Dendritic cell treated with granulocyte-macrophage colony-stimulating factor and Interleukin-4, amounts not matched to agents 40 ng/mL and 50 ng/mL, for 4 days (primary cell): ENCODE data around the gene KCTD11.
"Not testable (repeated sequence)": the region's sequence is repeated elsewhere in the genome, so short reads cannot be mapped to it uniquely, and the experiment has no call there.

Source experiments
- H3K27ac Mint-ChIP-seq: one replicate; pipeline ENCODE4 v1.8.0; 2022; ENCODE audit warnings: mild to moderate bottlenecking, mixed read lengths
- H3K27me3 Mint-ChIP-seq: one replicate; pipeline ENCODE4 v1.8.0; 2022; ENCODE audit warnings: mild to moderate bottlenecking, mixed read lengths
- H3K36me3 Mint-ChIP-seq: one replicate; pipeline ENCODE4 v1.8.0; 2022; ENCODE audit warnings: low read depth, mixed read lengths
- H3K4me1 Mint-ChIP-seq: one replicate; pipeline ENCODE4 v1.8.0; 2022; ENCODE audit warnings: low read depth, mixed read lengths
- H3K4me3 Mint-ChIP-seq: one replicate; pipeline ENCODE4 v1.8.0; 2022; ENCODE audit warnings: mild to moderate bottlenecking, moderate library complexity, mixed read lengths
- H3K9me3 Mint-ChIP-seq: one replicate; pipeline ENCODE4 v1.8.0; 2022; ENCODE audit warnings: mixed read lengths
- intact Hi-C: fragments of 100-400 bp; cut with micrococcal nuclease; formaldehyde crosslinking; loops from one replicate; pipeline ENCODE4 v1.15.0; 2022

KCTD11 gene

DNA sequence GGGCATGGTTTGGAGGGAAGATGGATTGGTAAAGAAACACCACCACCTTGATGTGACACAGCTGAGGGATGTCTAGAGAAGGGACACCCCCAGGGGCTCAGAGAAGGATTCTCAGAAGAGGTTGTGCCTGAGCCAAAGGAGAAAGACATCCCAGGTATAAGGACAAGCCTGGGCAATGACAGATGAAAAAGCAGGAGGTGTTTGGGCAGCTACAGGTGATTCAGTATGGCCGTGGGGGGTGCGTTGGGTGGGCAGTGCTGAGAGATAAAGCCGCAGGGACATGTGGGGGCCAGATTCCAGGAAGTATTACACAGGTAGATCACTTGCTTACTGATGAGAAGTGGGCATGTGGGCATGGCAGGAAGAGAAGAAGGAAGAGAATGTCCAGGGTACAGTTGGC, 9.9 kb downstream of the KCTD11 start:
- H3K4me3 Mint-ChIP-seq, result no peak overlapping the region
- intact Hi-C loops, result no loop called here
- H3K36me3 Mint-ChIP-seq, result no peaks in the 10 kb centered on the region
- no peaks in the 10 kb centered on the region for H3K4me1 Mint-ChIP-seq
- no peak overlapping the region for H3K27ac Mint-ChIP-seq
- no peaks in the 10 kb centered on the region for H3K9me3 Mint-ChIP-seq
- H3K27me3 Mint-ChIP-seq, result peaks cover 4% of the 10 kb centered on the region

GRCh38 chr17:7363311-7363710, 11.3 kb downstream of the KCTD11 start:
- intact Hi-C loops, result no loop called here
- Mint-ChIP-seq H3K4me3 (no peak overlapping the region), H3K9me3 (no peaks in the 10 kb centered on the region), H3K27ac (no peak overlapping the region), H3K4me1 (no peaks in the 10 kb centered on the region), H3K36me3 (no peaks in the 10 kb centered on the region), H3K27me3 (peaks cover 2% of the 10 kb centered on the region)

GRCh38 chr17:7365963-7366362, 14.0 kb downstream of the KCTD11 start:
- H3K27me3 Mint-ChIP-seq, result peaks cover 13% of the 10 kb centered on the region
- H3K4me1 Mint-ChIP-seq, intact Hi-C loops, H3K27ac Mint-ChIP-seq, H3K36me3 Mint-ChIP-seq, H3K9me3 Mint-ChIP-seq, H3K4me3 Mint-ChIP-seq: not testable (repeated sequence)

GRCh38 chr17:7367083-7367482, 15.1 kb downstream of the KCTD11 start:
- H3K4me3 Mint-ChIP-seq, result no peak overlapping the region
- no peaks in the 10 kb centered on the region for H3K9me3 Mint-ChIP-seq
- no peak overlapping the region for H3K27ac Mint-ChIP-seq
- H3K27me3 Mint-ChIP-seq, result peaks cover 15% of the 10 kb centered on the region
- H3K4me1 Mint-ChIP-seq, result no peaks in the 10 kb centered on the region
- intact Hi-C loops, result no loop called here
- H3K36me3 Mint-ChIP-seq, result no peaks in the 10 kb centered on the region

DNA sequence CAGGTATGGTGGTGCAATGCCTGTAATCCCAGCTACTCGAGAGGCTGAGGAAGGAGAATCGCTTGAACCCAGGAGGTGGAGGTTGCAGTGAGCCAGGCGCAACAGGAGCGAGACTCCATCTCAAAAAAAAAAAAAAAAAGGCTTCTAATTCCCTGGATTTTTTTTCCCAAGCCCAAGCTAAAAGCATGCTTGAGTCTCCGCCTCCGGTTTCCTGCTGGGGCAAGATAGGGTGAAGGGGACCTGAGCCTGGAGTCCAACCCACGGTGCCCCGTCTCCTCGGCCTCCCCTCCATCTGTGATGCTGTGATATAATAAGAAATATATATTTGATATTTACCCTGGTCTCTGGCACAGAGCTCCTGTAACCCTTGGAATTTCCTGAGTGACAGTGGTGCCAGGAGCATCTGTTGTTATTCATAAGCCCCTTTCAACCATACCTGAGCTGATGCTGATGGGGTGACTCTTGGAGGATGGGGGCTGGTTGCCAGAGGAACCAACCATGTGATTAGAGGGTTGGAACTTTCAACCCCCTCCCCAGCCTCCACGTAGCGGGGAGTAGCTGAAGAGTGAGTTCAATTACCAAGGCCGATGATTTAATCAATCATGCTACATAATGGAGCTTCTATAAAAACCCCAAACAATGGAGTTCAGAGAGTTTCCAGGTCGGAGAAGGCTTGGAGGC, 16.1 kb downstream of the KCTD11 start:
- no peaks in the 10 kb centered on the region for H3K4me1 Mint-ChIP-seq
- no peaks in the 10 kb centered on the region for H3K9me3 Mint-ChIP-seq
- intact Hi-C loops, result no loop called here
- no peaks in the 10 kb centered on the region for H3K36me3 Mint-ChIP-seq
- H3K4me3 Mint-ChIP-seq, result no peak overlapping the region
- peaks cover 19% of the 10 kb centered on the region for H3K27me3 Mint-ChIP-seq
- H3K27ac Mint-ChIP-seq, result no peak overlapping the region

GRCh38 chr17:7368599-7368994, 16.6 kb downstream of the KCTD11 start:
- H3K27ac Mint-ChIP-seq, H3K4me3 Mint-ChIP-seq, intact Hi-C loops, H3K4me1 Mint-ChIP-seq, H3K9me3 Mint-ChIP-seq, H3K36me3 Mint-ChIP-seq: not testable (repeated sequence)
- peaks cover 19% of the 10 kb centered on the region for H3K27me3 Mint-ChIP-seq

GRCh38 chr17:7369825-7370224, 17.9 kb downstream of the KCTD11 start:
- no peaks in the 10 kb centered on the region for H3K9me3 Mint-ChIP-seq
- H3K4me1 Mint-ChIP-seq, result no peaks in the 10 kb centered on the region
- no peaks in the 10 kb centered on the region for H3K36me3 Mint-ChIP-seq
- intact Hi-C loops, result no loop called here
- H3K4me3 Mint-ChIP-seq, result no peak overlapping the region
- peaks cover 19% of the 10 kb centered on the region for H3K27me3 Mint-ChIP-seq
- no peak overlapping the region for H3K27ac Mint-ChIP-seq

DNA sequence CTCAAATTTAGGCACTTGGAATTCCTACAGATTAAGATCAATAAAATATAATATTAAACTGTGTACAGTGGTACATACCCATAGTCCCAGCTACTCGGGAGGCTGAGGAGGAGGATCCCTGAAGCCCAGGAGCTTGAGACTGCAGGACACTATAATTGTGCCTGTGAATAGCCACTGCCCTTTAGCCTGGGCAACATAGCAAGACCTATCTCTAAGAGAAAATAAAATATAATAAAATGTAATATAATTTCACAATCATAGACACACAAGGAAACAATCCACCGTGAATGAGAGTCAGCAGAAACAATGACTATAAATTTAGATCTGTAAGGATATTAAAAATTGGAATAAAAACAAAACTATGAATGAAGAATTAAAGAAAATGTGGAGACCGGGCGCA, 18.9 kb downstream of the KCTD11 start:
- Mint-ChIP-seq H3K4me3 (no peak overlapping the region), H3K27me3 (peaks cover 19% of the 10 kb centered on the region), H3K36me3 (no peaks in the 10 kb centered on the region), H3K9me3 (no peaks in the 10 kb centered on the region), H3K27ac (no peak overlapping the region), H3K4me1 (no peaks in the 10 kb centered on the region)
- intact Hi-C loops, result no loop called here

DNA sequence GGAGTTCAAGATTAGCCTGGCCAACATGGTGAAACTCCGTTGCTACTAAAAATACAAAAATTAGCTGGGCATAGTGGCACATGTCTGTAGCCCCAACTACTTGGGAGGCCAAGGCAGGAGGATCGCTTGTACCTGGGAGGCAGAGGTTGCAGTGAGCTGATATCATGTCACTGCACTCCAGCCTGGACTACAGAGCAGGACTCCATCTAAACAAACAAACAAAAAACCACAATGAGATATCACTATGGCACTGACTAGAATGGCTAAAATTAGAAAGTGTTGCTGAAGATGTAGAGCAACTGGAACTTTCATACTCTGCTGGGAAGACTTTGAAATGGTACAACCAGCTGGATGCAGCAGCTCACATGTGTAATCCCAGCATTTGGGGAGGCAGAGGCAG, 22.4 kb downstream of the KCTD11 start:
- Mint-ChIP-seq H3K27ac (no peak overlapping the region), H3K4me3 (no peak overlapping the region)

GRCh38 chr17:7379134-7379533, 27.2 kb downstream of the KCTD11 start:
- H3K36me3 Mint-ChIP-seq, result no peaks in the 10 kb centered on the region
- H3K27me3 Mint-ChIP-seq, result peaks cover 66% of the 10 kb centered on the region
- peaks cover 16% of the 10 kb centered on the region for H3K4me1 Mint-ChIP-seq
- H3K27ac Mint-ChIP-seq, result no peak overlapping the region
- peaks cover 10% of the 10 kb centered on the region for H3K9me3 Mint-ChIP-seq
- H3K4me3 Mint-ChIP-seq, result no peak overlapping the region
- intact Hi-C loops, result no loop called here

More for the DNA sequence above, 22.4 kb downstream of the KCTD11 start:
- no peaks in the 10 kb centered on the region for H3K36me3 Mint-ChIP-seq
- no peaks in the 10 kb centered on the region for H3K4me1 Mint-ChIP-seq
- H3K9me3 Mint-ChIP-seq, result peaks cover 7% of the 10 kb centered on the region
- intact Hi-C loops, result no loop called here
- peaks cover 33% of the 10 kb centered on the region for H3K27me3 Mint-ChIP-seq

GRCh38 chr17:7380321-7380720, 28.4 kb downstream of the KCTD11 start:
- Mint-ChIP-seq H3K4me3 (peak overlapping the region; percentile 37), H3K9me3 (peaks cover 10% of the 10 kb centered on the region), H3K27me3 (peaks cover 78% of the 10 kb centered on the region), H3K4me1 (peaks cover 23% of the 10 kb centered on the region), H3K36me3 (no peaks in the 10 kb centered on the region), H3K27ac (peak overlapping the region; percentile 62)
- intact Hi-C loops, result no loop called here

DNA sequence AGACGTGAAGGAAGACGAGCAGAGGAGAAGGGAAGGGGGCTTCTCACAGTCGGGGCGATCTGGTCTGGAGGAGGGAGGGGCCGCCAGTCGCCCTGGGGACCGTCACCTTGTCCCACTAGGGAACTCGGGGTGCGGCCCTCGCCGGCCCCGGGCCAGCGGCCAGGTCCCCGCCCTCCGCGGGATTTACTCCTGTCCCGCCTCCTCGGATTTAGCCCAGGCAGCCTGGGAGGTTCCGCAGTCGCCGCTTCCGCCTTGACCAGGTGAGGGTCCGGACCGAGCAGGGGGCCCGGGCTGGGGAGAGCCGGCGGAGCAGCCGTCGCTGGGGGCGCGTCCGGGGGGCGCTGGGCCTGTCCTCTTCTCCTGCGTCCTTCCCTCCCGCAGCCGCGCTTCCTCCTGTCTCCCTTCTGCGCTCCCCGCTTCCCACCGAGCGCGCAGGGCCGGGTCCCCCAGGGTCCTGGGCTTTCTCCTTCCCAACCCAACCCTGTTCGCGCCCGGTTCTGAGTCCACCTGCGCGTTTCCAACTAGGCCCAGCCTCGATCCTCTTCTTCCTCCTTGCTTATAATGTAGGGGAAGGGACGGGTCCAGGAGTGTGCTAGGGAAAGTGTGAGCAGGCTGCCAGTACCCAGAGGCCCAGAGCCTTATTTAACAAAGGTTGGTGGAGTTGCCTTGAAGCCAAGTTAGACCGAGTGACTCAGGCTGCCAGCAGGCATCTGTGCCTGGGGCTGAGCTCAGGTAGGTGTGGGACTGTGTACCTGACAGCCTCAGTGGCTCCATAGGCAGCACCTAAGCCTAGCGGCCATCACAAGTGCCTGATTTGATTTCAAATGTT, 29.1 kb downstream of the KCTD11 start, which contains the start of gene TNK1:
Gene TNK1, plus strand, starts transcription at position 235 of the 829 bp plus-strand sequence. CDS start 1,838 bp downstream, outside the sequence.
- H3K9me3 Mint-ChIP-seq, result peaks cover 10% of the 10 kb centered on the region
- H3K36me3 Mint-ChIP-seq, result no peaks in the 10 kb centered on the region
- peaks cover 81% of the 10 kb centered on the region for H3K27me3 Mint-ChIP-seq
- peak within 1 kb of the TSS; percentile 68 for H3K4me3 Mint-ChIP-seq
- peaks cover 23% of the 10 kb centered on the region for H3K4me1 Mint-ChIP-seq
- H3K27ac Mint-ChIP-seq, result peak within 1 kb of the TSS; percentile 62
- intact Hi-C loops, result no loop called here

GRCh38 chr17:7382901-7383300, 30.9 kb downstream of the KCTD11 start:
- Mint-ChIP-seq H3K27ac (no peak overlapping the region), H3K4me3 (no peak overlapping the region), H3K36me3 (peaks cover 10% of the 10 kb centered on the region), H3K27me3 (peaks cover 75% of the 10 kb centered on the region), H3K4me1 (peaks cover 23% of the 10 kb centered on the region), H3K9me3 (peaks cover 10% of the 10 kb centered on the region)
- intact Hi-C loops, result no loop called here

GRCh38 chr17:7383371-7383741, 31.4 kb downstream of the KCTD11 start:
- H3K9me3 Mint-ChIP-seq, result peaks cover 10% of the 10 kb centered on the region
- peaks cover 71% of the 10 kb centered on the region for H3K27me3 Mint-ChIP-seq
- H3K27ac Mint-ChIP-seq, result no peak overlapping the region
- no peak overlapping the region for H3K4me3 Mint-ChIP-seq
- intact Hi-C loops, result no loop called here
- peaks cover 15% of the 10 kb centered on the region for H3K36me3 Mint-ChIP-seq
- peaks cover 23% of the 10 kb centered on the region for H3K4me1 Mint-ChIP-seq
